ENCODE results near the gene IGSF8. TPM values are rescaled to one million over a fixed set of nuclear protein-coding genes. Genes with fewer than 3 reads are reported as not detected.

Gene IGSF8
- total RNA-seq, 1 experiment from 2014 or later: 101 TPM

- TF ChIP-seq, protein P1, sequence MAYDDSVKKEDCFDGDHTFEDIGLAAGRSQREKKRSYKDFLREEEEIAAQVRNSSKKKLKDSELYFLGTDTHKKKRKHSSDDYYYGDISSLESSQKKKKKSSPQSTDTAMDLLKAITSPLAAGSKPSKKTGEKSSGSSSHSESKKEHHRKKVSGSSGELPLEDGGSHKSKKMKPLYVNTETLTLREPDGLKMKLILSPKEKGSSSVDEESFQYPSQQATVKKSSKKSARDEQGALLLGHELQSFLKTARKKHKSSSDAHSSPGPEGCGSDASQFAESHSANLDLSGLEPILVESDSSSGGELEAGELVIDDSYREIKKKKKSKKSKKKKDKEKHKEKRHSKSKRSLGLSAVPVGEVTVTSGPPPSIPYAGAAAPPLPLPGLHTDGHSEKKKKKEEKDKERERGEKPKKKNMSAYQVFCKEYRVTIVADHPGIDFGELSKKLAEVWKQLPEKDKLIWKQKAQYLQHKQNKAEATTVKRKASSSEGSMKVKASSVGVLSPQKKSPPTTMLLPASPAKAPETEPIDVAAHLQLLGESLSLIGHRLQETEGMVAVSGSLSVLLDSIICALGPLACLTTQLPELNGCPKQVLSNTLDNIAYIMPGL (CRISPR knock-in tag; IDR thresholded peaks at IDR 0.05): no peak
Measured at GRCh38 chr1:160066829-160067745, 31.3 kb downstream of the IGSF8 start (continued).

DNA sequence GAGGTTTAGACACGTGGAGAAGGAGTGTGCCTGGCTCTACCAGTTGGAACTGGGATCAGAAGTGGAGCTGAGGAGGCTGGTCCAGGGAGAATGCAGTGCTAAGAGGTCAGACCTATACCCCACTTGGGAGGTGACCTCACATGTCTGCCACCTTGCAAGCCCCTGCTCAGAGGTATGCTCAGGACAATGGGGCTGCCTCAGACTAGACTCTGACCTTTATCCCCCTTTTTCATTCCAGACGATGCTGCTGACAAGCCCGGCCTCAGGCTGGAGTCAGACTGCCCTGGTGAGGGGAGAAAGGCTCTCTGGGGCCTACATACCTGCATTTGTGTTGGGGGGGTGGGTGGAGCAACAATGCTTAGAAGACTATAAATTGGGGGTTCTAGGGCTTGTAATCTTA lies 33.7 kb downstream of the IGSF8 start:
- Mint-ChIP-seq H3K9me3 (no peaks in the 10 kb centered on the region), H3K27ac (no peak overlapping the region), H3K4me3 (no peak overlapping the region), H3K4me1 (peaks cover 40% of the 10 kb centered on the region), H3K27me3 (ENCODE audit: low read depth) (peaks cover 36% of the 10 kb centered on the region), H3K36me3 (no peaks in the 10 kb centered on the region)
- no peak for ATAC-seq
- ChIA-PET CTCF (interaction anchor here (0.7 to 31.0 kb wide), 3 partner anchors 10 to 187 kb away, joined by 3 to 978 read pairs (median 978); partner anchors contain the start of genes KCNJ10 and KCNJ9), POLR2A (no interaction called here)
- TF ChIP-seq, protein P2, sequence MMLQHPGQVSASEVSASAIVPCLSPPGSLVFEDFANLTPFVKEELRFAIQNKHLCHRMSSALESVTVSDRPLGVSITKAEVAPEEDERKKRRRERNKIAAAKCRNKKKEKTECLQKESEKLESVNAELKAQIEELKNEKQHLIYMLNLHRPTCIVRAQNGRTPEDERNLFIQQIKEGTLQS (CRISPR knock-in tag; conservative IDR thresholded peaks at IDR 0.05): no peak
- TF ChIP-seq ZNF317 (CRISPR knock-in tag; IDR thresholded peaks at IDR 0.05; ENCODE audit: borderline replicate concordance, low read depth) (no peak), ZNF423 (CRISPR knock-in tag; IDR thresholded peaks at IDR 0.05) (no peak), ZNF121 (CRISPR knock-in tag; IDR thresholded peaks at IDR 0.05) (no peak), FOXK1 (CRISPR knock-in tag; IDR thresholded peaks at IDR 0.05) (no peak), TP53 (CRISPR knock-in tag; IDR thresholded peaks at IDR 0.05) (no peak), ZNF219 (CRISPR knock-in tag; IDR thresholded peaks at IDR 0.05; ENCODE audit: borderline replicate concordance) (no peak), NFATC4 (CRISPR knock-in tag; IDR thresholded peaks at IDR 0.05) (no peak), ATF6 (CRISPR knock-in tag; IDR thresholded peaks at IDR 0.05) (no peak)
- DNase-seq (ENCODE audit: low spot score): no peak

DNA sequence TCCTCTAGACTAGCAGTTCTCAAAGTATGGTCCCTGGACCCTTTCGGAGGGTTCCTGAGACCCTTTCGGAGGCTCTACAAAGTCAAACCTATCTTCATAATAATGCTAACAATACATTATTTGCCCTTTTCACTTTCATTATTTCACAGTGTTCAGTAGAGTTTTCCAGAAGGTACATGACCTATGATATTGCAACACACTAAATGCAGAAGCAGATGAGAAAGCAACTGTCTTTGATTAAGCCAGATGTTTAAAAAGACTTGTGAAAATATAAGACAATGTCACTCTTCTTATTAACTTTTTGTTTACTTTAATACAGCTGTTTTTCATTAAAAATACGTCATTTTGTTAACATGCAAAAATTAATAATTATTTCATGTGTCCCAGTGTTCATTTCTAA lies 34.3 kb downstream of the IGSF8 start:
- no peak for DNase-seq (ENCODE audit: low spot score)
- POLR2A ChIA-PET: no interaction called here
- Mint-ChIP-seq H3K4me1 (peaks cover 36% of the 10 kb centered on the region), H3K27me3 (ENCODE audit: low read depth) (peaks cover 30% of the 10 kb centered on the region), H3K36me3 (no peaks in the 10 kb centered on the region), H3K4me3 (no peak overlapping the region), H3K9me3 (no peaks in the 10 kb centered on the region), H3K27ac (no peak overlapping the region)
- CTCF ChIA-PET: interaction anchor here (0.7 to 31.0 kb wide), 4 partner anchors 11 to 188 kb away, joined by 3 to 978 read pairs (median 491); partner anchors contain the start of genes KCNJ10 and KCNJ9
- ATAC-seq: no peak
- no peak for TF ChIP-seq CDX4 (CRISPR knock-in tag; IDR thresholded peaks at IDR 0.05; ENCODE audit: borderline replicate concordance)
- TF ChIP-seq, protein P3, sequence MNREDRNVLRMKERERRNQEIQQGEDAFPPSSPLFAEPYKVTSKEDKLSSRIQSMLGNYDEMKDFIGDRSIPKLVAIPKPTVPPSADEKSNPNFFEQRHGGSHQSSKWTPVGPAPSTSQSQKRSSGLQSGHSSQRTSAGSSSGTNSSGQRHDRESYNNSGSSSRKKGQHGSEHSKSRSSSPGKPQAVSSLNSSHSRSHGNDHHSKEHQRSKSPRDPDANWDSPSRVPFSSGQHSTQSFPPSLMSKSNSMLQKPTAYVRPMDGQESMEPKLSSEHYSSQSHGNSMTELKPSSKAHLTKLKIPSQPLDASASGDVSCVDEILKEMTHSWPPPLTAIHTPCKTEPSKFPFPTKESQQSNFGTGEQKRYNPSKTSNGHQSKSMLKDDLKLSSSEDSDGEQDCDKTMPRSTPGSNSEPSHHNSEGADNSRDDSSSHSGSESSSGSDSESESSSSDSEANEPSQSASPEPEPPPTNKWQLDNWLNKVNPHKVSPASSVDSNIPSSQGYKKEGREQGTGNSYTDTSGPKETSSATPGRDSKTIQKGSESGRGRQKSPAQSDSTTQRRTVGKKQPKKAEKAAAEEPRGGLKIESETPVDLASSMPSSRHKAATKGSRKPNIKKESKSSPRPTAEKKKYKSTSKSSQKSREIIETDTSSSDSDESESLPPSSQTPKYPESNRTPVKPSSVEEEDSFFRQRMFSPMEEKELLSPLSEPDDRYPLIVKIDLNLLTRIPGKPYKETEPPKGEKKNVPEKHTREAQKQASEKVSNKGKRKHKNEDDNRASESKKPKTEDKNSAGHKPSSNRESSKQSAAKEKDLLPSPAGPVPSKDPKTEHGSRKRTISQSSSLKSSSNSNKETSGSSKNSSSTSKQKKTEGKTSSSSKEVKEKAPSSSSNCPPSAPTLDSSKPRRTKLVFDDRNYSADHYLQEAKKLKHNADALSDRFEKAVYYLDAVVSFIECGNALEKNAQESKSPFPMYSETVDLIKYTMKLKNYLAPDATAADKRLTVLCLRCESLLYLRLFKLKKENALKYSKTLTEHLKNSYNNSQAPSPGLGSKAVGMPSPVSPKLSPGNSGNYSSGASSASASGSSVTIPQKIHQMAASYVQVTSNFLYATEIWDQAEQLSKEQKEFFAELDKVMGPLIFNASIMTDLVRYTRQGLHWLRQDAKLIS (CRISPR knock-in tag; IDR thresholded peaks at IDR 0.05; ENCODE audit: borderline replicate concordance): no peak
- no peak for TF ChIP-seq NFATC4 (CRISPR knock-in tag; IDR thresholded peaks at IDR 0.05)
- TF ChIP-seq NR3C1 (CRISPR knock-in tag; conservative IDR thresholded peaks at IDR 0.05; ENCODE audit: low read depth): no peak
- no peak for TF ChIP-seq NFE2L1 (CRISPR knock-in tag; IDR thresholded peaks at IDR 0.05)
- TF ChIP-seq, protein P1 (CRISPR knock-in tag; IDR thresholded peaks at IDR 0.05): no peak

Data from WTC11 (cell line).